ENCODE data around the gene PLEKHG3.

The PLEKHG3 gene

GRCh38 chr14:64792871-64793560, 88.8 kb downstream of the PLEKHG3 start:
- DNase-seq, result no peak

DNA sequence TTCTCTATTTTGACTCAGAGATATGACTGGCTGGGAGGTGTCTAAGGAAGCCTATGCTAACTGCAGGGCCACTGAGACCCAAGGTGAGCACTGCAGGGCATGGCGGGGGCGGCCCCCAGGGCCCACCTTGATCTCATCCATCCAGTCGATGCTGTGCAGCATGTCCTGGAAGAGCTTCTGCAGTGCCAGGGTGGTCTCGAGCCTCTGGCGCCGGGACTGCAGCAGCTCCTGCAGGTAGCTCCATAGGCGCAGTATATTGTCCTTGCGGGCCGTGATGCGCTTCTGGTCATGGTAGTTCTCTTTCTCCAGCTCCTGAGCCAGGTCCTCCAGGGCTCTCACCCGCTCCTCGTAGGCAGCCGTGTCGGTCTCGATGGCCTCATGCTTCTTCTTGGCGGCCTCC, 91.0 kb downstream of the PLEKHG3 start:
- DNase-seq, result no peak

DNA sequence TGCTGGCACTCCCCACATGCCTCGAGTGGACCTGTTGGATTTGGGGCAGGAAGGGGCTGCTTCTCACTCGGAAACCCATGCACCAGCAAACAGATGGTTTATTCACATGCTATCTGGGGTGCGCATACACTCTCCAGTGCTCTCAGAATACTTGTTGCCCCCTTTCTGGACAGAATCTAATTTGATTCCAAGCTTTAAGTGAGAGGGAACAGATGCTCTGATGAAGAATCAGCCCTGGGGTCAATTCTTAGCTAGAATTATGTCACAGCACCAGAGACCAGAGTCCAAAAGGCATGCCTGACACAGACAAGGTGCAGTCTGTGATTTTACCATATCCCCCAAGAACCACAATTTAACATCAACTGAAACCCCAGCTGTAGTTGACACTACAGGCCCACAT, 91.7 kb downstream of the PLEKHG3 start:
- DNase-seq, result no peak

DNA sequence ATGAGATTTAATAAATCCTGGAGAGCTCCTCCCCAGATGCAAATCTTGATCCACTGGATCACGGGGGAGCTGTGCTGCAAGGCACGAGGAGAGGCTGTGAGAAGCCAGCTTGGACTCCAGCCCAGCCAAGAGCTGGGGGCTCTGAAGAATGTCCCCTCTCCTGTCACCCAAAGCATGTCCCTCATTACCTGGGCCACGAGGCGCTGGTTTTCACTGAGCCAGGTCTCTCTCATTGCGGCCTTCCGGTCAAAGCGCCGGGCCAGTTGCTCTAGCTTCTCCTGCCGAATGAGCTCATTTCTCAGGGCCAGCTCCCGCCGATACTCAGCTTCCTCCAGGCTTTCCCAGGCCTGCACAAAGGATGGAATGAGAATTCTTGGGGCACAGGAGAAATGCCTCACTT, 92.1 kb downstream of the PLEKHG3 start:
- DNase-seq, result no peak

DNA sequence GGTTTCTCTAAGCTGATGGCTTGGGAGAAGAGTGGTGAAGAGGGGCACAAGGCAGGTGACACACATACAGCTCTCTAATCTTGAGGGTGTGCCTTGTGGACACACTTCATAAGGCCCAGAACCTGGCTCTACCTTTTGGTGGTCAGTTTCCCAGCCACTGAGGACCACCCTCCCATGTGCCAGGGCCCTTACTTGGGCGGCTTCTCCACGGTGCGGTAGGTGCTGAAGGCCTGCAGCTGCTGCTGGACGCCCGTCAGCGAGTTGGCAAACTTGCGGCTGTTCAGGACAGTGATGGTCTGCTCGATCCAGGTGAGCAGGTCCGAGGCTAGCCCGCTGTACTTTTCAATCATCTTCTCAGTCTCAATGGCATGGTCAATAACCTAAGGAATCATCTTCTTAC, 95.3 kb downstream of the PLEKHG3 start:
- DNase-seq, result no peak
